Caki2 (cell line): ENCODE results near the gene FEV. TPM values are rescaled to one million over a fixed set of nuclear protein-coding genes. Genes with fewer than 3 reads are reported as not detected.

Experiments used
- DNase-seq: peaks from one replicate; pipeline ENCODE4 v3.0.0-alpha.2; 2015; ENCODE audit warnings: low read depth
- in situ Hi-C: cut with HindIII; loops from 2 replicates; pipeline ENCODE4 v1.10.0; 2016; ENCODE audit warnings: low sequenced_read_pairs, low pct_unique_long_range_greater_than_20kb, mixed read lengths
- total RNA-seq: library from RNA; depleted of rRNA; stranded (reverse); fragments of >200 nt; shearing (Covaris generic); gene quantifications from 2 replicates; pipeline ENCODE4 v1.2.3, GENCODE V29; 2014; ENCODE audit warnings: low replicate concordance; rRNA removed

FEV gene
- not detected in 2 replicates for total RNA-seq

GRCh38 chr2:218985021-218985324, at the start of gene FEV:
Gene FEV (minus strand): TSS chr2:218985184. CDS start chr2:218985075, 109 bp downstream.
- DNase-seq, result no peak
- in situ Hi-C loops, result no loop called here

GRCh38 chr2:219032051-219032745, 47.2 kb upstream of the FEV start:
- no peak for DNase-seq
- in situ Hi-C loops, result no loop called here

- in situ Hi-C loops, result no loop called here
- no peak for DNase-seq
Observed at GRCh38 chr2:219031005-219031738, 46.2 kb upstream of the FEV start.

- in situ Hi-C loops, result no loop called here
- DNase-seq, result no peak
Observed at GRCh38 chr2:219030177-219030940, 45.4 kb upstream of the FEV start.

GRCh38 chr2:219029829-219030165, 44.8 kb upstream of the FEV start:
- DNase-seq, result peak; percentile 57
- in situ Hi-C loops, result no loop called here

GRCh38 chr2:219028996-219029828, 44.2 kb upstream of the FEV start:
- DNase-seq, result no peak
- in situ Hi-C loops, result no loop called here

- in situ Hi-C loops, result no loop called here
- DNase-seq, result no peak
Observed at GRCh38 chr2:219028141-219028540, 43.2 kb upstream of the FEV start.

- in situ Hi-C loops, result no loop called here
Observed at GRCh38 chr2:219027511-219028055, 42.6 kb upstream of the FEV start.

GRCh38 chr2:219026946-219027345, 42.0 kb upstream of the FEV start:
- in situ Hi-C loops, result no loop called here
- no peak for DNase-seq

More at GRCh38 chr2:219027511-219028055, 42.6 kb upstream of the FEV start:
- DNase-seq, result no peak

- DNase-seq, result no peak
- in situ Hi-C loops, result no loop called here
Observed at GRCh38 chr2:219025637-219026585, 40.9 kb upstream of the FEV start.

- in situ Hi-C loops, result no loop called here
- DNase-seq, result no peak
Observed at GRCh38 chr2:219024059-219024458, 39.1 kb upstream of the FEV start.

- in situ Hi-C loops, result no loop called here
Observed at GRCh38 chr2:219023045-219023605, 38.1 kb upstream of the FEV start.

GRCh38 chr2:219022616-219023015, 37.6 kb upstream of the FEV start:
- in situ Hi-C loops, result no loop called here

More at GRCh38 chr2:219023045-219023605, 38.1 kb upstream of the FEV start:
- no peak for DNase-seq

GRCh38 chr2:219022041-219022440, 37.1 kb upstream of the FEV start:
- no peak for DNase-seq
- in situ Hi-C loops, result no loop called here

More at GRCh38 chr2:219022616-219023015, 37.6 kb upstream of the FEV start:
- DNase-seq, result no peak

GRCh38 chr2:219021591-219021990, 36.6 kb upstream of the FEV start:
- no peak for DNase-seq
- in situ Hi-C loops, result no loop called here

- no peak for DNase-seq
- in situ Hi-C loops, result no loop called here
Observed at GRCh38 chr2:219020604-219021365, 35.8 kb upstream of the FEV start.
